HG03378 (cell line): ENCODE data around the gene MASP2.
"Not testable (repeated sequence)": the region's sequence is repeated elsewhere in the genome, so short reads cannot be mapped to it uniquely, and the experiment has no call there.

Source experiments
- ATAC-seq: cut with Tn5 transposase; IDR thresholded peaks from one replicate; pipeline ENCODE4 v1.9.1; 2021; ENCODE audit warnings: mild to moderate bottlenecking, moderate library complexity; ENCODE audit not compliant: unreplicated experiment

MASP2 gene

DNA sequence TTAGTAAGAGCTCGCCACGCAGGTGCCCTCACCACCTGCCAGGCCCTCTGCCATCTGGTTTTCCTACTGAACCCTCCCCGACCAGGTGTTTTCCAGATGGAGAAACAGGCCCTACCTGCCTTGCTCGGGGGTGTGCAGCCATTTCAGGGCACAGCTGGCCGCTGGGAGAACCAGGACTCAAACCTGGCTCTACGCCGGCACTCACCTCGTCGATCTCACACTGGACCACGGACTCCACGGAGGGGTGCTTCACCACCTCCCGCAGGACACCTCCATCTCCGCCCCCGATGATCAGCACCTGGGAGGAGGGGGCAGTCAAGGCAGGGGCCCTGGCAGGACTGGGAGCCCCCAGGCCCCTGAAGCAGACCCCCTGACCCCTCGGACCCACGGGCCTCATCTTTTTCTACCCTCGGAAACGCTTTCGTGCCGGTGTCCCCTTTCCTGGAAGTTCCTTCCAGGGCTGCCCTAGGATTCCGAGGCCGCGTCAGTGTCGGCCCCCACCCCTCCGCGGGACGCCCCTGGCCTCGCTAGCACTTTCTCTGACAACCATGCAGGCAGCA lies 11.6 kb upstream of the MASP2 start:
- no peak for ATAC-seq

DNA sequence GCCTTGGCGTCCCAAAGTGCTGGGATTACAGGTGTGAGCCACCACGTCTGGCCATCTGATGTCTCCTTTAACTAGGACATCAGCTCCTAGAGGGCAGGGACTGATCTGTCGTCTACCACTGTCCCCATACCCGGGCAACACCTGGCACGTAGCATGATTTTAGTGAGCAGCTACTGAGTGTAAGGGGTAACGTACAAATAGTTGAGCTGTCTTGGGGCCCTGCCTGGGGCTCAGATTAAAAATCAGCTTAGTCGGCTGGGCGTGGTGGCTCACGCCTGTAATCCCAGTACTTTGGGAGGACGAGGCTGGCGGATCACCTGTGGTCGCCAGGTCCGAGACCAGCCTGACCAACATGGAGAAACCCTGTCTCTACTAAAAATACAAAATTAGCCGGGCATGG lies 11.0 kb upstream of the MASP2 start:
- ATAC-seq, result no peak

DNA sequence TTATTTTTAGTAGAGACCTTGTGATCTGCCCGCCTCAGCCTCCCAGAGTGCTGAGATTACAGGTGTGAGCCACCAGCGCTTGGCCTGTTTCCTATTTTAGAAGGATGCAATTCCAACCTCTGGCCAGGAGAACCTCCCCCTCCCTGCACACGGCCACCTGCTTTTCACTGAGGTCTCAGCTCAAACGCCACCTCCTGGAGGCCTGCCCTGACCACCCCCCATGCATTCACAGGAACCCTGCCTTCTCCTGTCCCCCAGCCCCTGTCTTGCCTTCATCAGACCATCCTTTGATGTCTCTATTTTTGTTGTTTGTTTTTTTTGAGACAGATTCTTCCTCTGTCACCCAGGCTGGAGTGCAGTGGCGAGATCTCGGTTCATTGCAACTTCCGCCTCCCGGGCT lies 10.4 kb upstream of the MASP2 start:
- ATAC-seq, result no peak

DNA sequence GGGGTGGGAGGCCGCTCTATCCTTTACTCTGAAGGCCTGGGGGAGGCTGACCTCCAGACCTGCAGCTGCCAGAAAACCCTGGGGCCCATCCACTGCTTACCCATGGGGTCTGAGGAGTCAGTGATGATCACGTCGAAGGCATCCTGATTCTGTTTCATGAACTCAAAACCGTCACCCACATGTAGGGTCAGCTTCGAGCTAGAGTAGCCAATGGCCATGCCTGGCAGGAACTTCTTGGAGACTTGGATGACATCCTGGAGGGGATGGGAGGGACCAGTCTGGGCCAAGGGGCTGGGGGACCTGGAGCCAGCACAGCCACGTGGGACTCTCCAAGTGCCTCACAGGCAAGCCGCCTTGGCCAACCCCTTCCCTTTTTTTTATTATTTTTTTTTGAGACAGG lies 9.5 kb upstream of the MASP2 start:
- no peak for ATAC-seq

DNA sequence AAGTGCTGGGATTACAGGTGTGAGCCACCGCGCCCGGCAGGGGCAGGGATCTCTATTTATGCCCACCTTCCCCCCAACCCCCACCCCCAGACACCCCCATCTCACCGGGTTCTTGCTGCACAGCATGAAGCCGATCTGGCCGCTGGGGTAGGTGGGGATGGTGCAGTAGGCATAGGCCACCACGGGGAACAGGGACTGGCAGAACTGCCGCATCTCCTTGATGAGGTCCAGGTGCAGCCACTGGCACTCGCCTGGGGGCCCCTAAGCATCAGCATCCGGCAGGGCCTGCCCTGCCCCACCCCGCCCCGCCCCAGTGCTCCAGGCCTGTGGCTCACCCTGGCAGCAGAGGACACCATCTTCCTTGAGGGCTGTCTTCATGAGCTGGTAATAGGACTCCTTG lies 8.6 kb upstream of the MASP2 start:
- ATAC-seq, result no peak

DNA sequence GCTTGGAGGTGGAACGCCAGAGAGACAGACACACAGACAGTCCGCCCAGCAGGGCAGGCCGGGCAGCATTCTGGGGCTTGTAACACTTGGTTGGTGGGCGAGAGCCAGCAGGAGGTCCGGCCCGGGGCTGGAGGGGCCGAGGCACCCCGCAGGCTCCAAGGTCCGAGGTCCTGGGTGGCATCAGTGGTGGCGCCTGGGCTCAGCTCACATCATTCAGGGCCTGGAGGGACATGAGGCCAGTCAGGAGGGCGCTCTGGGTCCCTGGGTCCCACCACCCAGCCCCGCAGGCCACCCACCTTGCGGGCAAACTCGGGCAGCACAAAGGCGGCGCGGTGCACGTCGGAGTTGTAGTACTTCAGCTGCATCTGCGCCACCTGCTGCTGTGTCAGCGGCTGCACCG lies 7.6 kb upstream of the MASP2 start:
- no peak for ATAC-seq

DNA sequence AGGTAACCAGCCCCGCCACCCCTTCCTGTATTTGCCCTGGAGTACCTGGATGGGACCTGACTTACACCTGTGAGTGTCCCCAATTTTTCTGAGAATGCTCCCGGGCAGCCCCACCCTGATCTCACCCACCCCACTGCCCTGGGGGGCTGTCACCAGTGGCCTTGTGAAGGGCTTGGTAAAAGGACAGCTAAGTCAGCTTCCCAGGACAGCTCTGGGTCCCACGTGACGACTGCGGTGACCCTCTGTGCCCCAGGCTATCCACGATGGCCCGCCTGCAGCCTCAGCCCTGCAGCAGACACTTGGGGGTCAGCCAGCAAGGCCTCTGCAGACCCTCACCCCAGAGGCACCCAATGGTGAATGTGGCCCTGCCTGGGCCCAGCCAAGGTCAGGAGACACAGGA lies 7.1 kb upstream of the MASP2 start:
- ATAC-seq, result no peak

DNA sequence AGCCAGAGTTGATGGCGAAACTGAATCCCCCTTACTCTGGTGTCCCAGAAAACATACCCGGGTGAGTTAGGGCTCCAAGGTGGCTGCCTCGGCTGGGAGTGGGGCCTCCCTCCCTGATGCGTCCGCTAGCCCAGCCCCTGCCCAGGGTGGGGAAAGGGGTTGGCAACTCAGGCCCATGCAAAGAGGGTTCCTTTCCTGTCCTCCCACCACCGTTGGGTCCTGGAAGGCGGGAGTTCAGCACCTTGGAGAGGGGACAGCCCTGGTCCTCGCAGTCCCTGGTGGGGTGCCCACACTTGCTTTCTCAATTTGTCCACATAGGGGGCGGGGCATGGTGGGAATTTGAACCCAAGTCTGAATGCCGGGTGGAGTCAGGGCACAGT lies 6.7 kb upstream of the MASP2 start:
- no peak for ATAC-seq

DNA sequence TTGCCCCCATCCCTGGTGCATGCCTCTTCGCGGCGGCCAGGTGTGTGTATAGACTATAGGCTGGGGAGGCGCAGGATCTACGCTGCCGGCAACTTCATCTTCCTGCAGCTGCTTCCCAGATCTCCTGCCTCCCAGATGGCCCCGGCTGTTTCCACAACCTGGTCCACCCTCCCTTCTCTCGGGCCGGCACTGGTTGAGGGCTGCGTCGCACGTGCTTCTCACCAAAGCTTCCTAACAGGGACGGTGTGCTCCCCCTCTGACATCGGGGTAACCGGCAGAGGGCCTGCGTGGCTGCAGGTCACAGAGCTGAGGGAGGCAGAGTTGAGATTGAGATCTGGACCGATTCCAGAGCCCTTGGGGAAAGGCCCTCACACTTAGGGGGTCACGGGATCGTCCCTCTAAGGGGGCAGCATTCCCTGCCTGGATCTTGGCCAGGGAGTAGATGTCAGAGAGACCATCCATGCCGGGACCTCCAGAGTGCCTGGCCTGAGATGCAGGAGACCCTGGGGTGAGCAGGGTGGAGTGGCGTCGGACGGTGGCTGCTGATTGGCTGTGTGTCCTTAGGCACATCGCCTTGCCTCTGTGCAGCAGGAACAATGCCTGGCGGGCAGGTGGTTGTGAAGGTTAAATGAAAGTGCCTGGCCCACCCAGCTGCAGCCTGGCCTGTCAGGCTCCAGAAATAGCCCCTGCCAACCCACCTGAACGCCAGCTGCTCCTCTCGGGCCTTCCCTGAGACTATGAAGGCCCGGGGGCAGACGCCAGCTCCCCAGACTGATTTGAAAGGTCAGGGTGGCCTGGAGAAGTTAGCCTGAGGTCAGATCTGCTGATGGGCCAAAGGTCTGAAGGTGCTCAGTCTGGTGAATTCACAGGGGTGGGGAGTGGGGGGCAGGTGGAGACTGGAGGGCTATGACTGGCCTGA lies 6.1 kb upstream of the MASP2 start:
- ATAC-seq, result no peak

DNA sequence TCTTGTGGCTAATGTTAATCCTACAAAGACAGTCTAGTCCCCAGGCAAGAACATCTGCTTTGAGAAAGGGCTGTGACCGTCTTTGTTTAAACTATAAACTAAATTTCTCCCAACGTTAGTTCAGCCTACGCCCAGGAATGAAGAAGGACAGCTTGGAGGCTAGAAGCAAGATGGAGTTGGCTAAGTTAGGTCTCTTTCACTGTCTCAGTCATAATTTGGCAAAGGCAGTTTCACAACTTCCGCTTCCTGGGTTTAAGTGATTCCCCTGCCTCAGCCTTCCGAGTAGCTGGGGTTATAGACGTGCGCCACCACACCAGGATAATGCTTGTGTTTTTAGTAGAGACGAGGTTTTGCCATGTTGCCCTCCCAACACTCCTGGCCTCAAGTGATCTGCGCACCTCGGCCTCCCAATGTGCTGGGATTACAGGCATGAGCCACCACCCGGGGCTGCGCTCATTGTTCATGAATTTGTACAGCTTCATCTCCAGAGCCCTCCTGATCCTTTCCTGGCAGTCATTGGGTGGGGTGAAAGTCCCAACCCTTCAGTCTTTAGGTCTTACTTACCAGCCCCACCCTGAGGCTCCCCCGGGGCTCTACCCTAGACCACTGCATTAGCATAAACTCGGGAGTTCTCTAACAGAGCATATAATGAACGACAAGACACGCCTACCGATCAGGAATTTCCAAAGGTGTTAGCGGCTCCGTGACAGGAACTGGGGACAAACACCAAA lies 4.9 kb upstream of the MASP2 start:
- ATAC-seq, result no peak

DNA sequence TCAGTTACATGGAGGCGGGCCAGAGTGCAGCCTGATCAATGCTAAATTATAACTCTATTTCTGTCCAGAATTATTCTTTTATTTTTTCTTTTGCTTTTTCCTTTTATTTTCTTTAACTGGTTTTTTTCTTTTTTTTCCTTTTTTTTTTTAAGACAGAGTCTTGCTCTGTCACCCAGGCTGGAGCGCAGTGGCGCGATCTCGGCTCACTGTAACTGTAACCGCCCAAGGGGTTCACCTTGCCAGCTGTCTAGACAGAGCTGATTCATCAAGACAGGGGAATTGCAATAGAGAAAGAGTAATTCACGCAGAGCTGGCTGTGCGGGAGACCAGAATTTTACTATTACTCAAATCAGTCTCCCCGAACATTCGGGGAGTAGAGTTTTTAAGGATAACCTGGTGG lies 4.1 kb upstream of the MASP2 start:
- not testable (repeated sequence) for ATAC-seq

DNA sequence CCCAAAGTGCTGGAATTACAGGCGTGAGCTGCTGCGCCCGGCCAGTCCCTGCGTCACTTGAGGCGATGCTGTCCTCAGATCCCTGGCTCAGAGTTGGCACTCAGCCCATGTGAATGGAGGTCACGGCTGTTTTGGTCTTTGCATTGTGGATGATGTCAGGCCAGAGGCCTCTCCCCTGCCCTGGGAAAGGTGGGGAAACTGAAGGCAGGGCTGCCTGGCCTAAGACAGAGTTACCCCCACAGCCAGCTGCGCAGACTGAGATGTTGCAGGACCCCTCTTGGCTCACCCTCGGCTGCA lies 821 bp downstream of the MASP2 start:
- no peak for ATAC-seq

DNA sequence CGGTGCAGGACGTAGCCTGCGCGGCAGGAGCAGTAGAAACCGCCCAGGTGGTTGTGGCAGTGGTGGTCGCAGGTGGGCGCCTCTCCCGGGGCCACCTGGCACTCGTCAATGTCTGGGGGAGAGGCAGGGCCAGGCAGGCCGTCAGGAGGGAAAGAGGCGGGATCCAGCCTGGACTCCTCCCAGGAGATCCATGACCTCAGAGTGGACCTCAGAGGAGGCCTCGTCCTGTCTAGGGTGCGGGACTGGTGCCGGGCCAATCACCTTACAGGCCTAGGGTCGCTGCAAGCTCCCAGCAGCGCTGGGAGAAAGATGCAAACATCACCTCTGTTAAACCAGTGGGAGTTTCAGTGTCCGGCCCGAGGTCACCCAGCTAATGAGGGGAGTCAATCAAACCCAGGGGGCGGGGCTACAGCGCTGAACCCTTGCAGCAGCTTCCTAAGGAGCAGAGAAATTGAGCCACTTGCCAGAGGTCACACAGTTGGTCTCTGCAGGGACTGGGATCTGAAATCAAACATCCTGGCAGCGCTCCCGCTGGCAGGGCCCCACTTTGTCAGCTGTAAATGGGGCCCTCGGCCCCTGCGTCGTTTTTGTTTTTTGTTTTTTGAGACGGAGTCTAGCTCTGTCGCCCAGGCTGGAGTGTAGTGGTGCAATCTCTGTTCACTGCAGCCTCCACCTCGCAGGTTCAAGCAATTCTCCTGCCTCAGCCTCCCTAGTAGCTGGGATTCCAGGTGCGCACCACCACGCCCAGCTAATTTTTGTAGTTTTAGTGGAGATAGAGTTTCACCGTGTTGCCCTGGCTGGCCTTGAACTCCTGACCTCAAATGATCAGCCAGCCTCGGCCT lies 1.4 kb downstream of the MASP2 start:
- ATAC-seq, result no peak

DNA sequence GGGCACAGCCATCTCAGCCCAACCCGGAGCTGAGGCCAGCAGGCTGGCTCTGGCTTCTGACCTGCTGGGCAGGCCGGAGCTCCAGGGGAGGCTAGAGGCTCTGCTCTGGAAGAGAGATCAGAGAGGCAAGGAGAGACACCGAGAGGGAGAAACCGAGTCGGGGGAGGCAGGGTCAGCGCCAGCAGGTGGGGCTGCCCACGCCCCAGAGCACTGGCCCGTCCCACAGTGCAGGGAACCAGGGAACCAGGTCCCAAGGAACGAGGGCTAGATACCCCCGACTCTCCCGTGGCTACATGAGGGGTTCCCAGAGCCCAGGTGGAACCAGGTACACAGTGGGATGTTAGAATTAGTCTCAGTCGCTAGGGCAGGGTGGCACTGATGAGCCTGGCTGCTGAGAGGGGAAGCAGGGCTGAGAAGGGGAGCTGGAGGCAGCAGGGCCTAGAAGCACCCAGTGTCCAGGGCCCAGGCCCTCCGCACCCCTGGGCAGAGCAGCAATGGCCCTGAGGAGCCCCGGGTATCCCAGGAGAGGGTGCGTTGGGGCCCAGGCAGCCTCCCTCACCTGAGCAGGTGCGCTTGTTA lies 2.1 kb downstream of the MASP2 start:
- no peak for ATAC-seq

DNA sequence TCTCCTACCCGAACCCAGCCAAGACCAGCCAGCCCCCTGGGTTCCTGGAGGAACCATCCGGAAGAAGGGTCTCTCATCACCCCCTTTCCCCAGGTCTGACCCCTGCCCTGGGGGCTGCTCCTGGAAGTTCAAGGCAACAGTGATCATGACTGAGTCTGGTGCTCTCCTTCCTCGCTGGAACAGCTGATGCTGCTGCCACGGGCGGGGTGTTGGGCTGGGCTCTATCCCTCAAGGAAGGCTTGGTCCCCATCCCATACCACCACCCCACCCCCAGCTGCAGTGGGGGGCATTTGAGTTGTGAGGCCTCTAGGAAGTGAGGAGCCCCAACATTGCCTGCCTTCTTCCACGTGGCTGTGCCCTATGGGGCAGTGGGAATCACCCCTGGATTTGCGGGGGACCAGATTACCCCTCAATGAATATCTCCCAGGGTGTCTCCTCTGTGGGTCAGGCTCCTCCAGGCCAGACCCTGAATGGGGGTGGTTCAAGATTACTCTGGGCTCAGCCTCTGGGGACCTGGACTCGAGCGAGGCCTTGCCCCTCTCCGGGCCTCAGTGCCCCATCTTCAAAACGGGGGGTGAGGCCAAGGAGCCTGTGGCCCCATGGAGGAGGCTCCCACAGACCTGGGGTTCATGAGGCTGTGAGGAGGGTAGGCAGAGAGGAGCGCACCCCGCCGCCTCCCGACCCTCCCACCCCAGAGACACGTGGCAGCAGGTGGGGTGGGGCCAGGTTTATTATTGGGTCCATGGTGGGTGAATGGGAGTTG lies 2.8 kb downstream of the MASP2 start:
- no peak for ATAC-seq

DNA sequence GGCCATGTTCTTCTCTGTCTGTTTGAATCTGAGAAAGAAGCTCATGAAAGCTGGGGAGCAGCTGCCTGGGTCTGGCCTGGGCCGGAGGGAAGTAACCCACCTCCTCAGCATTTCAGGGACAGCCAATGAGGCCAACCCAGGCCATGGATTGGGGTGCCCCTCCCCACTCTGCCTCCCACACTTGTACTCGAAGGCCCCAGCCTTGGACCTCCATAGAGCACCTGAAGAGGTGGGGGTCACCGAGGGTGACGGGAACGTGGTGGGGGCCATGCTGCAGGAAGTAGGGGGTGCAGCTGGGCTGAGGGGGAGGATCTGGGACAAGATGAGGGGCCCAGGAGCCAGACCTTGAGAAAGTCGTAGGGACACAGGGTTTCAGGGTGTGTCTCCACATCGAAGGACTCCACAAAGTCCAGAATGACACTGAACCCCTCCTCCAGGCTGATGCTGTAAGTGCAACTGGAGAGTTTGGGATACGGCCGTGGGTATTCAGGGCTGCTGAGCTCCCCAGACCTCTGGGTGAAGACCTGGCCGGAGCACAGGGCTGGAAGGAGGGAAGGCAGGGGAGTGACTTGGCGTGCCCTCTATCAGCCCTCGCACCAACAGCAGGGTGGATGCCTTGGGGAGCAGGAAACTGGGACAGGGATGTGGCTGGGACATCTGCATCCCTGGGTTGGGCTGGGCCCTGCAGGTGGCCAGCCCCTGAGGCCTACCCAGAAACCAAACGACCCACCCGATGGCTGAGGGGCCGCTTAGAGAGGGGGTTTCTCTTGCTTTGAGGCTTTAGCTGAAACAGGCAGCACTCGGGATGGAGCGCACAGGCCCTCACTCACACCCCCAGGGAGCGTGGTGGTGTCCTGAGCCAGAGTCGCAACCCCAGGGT lies 3.8 kb downstream of the MASP2 start:
- ATAC-seq, result no peak

DNA sequence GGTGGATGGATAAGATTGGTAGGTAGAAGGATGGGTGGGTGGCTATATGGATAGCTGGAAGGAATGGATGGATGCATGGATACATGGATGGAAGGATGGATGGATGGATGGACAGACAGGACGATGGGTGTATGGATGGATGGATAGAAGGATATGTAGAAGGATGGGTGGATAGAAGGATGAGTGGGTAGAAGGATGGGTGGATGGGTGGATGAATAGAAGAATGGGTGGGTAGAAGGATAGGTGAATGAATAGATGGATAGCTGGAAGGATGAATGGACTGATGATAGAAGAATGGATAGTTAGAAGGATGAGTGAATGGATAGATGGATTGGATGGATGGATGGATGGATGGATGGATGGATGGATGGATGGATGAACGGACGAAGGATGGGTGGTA lies 5.0 kb downstream of the MASP2 start:
- no peak for ATAC-seq

DNA sequence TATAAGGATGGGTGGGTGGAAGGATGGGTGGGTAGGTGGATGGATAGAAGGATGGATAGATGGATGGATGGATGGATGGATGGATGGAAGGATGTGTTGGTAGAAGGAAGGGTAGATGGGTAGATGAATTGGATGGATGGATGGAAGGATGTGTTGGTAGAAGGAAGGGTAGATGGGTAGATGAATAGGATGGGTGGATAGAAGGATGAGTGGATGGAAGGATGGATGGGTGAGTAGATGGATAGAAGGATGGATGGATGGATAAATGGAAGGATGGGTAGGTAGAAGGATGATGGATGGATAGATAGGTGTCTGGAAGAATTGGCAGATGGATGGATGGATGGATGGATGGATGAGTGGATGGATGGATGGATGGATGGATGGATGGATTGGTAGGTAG lies 6.0 kb downstream of the MASP2 start:
- no peak for ATAC-seq

DNA sequence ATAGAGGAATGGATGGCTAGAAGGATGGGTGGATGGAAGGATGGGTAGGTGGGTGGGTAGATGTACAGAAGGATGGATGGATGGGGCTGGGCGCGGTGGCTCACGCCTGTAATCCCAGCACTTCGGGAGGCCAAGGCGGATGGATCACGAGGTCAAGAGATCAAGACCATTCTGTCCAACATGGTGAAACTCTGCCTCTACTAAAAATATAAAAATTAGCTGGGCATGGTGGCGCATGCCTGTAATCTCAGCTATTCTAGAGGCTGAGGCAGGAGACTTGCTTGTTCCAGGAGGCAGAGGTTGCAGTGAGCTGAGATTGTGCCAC lies 7.0 kb downstream of the MASP2 start:
- ATAC-seq, result not testable (repeated sequence)
